Keratinocyte (primary cell): Measurements from ENCODE around the gene RYR1. TPM values are rescaled to one million over a fixed set of nuclear protein-coding genes. Genes with fewer than 3 reads are reported as not detected.

Source experiments
- DNase-seq: peaks from one replicate; pipeline ENCODE4 v3.0.0-alpha.2; 2011; ENCODE audit warnings: low read depth, missing footprints, low spot score
- FAIRE-seq: peaks from 2 replicates; lab custom pipeline; 2011; peaks lifted over from hg19 to GRCh38; lab: Jason Lieb, UNC
- H2AFZ ChIP-seq: 2 replicates; pipeline ENCODE4 v1.6.0; 2012; ENCODE audit warnings: low read length, control low read depth, inconsistent platforms; ENCODE audit not compliant: control insufficient read depth
- H3K27ac ChIP-seq: 2 replicates; pipeline ENCODE4 v1.5.1; 2011; ENCODE audit warnings: low read length; ENCODE audit not compliant: control insufficient read depth, insufficient read depth
- H3K27me3 ChIP-seq: 3 replicates; pipeline ENCODE4 v1.6.0; 2011; ENCODE audit warnings: low read length; ENCODE audit not compliant: control insufficient read depth, insufficient read depth; ENCODE audit errors: extremely low read depth
- H3K36me3 ChIP-seq, 2 experiments: 2 replicates in 1 of 2; 3 replicates in 1 of 2; pipeline ENCODE4 v1.5.1; 2011; ENCODE audit warnings: low read length in 2 of 2, mild to moderate bottlenecking in 1 of 2; ENCODE audit not compliant: control insufficient read depth in 2 of 2, insufficient read depth in 2 of 2; ENCODE audit errors: extremely low read depth in 1 of 2
- H3K4me1 ChIP-seq: 3 replicates; pipeline ENCODE4 v1.5.1; 2011; ENCODE audit warnings: low read length; ENCODE audit not compliant: control insufficient read depth, insufficient read depth; ENCODE audit errors: extremely low read depth
- H3K4me2 ChIP-seq: 3 replicates; pipeline ENCODE4 v1.6.0; 2011; ENCODE audit warnings: low read depth, low read length; ENCODE audit not compliant: control insufficient read depth, insufficient read depth; ENCODE audit errors: extremely low read depth
- H3K4me3 ChIP-seq, 3 experiments: fragments of 200-600 bp in 1 of 3; sonication (generic) in 1 of 3; 2 replicates in 2 of 3; 3 replicates in 1 of 3; pipeline ENCODE4 v1.5.1; 2011 to 2016; ENCODE audit warnings: low read length in 3 of 3, mild to moderate bottlenecking in 3 of 3, control low read depth in 2 of 3, inconsistent platforms in 1 of 3, low read depth in 1 of 3, mixed read lengths in 1 of 3, mixed run types in 1 of 3, moderate library complexity in 1 of 3; ENCODE audit not compliant: control insufficient read depth in 2 of 3, insufficient read depth in 2 of 3; ENCODE audit errors: extremely low read depth in 1 of 3
- H3K79me2 ChIP-seq: 2 replicates; pipeline ENCODE4 v1.6.0; 2012; ENCODE audit warnings: low read length; ENCODE audit not compliant: control insufficient read depth, insufficient read depth
- H3K9ac ChIP-seq: 3 replicates; pipeline ENCODE4 v1.6.0; 2011; ENCODE audit warnings: low read length; ENCODE audit not compliant: control insufficient read depth, insufficient read depth; ENCODE audit errors: extremely low read depth
- H3K9me1 ChIP-seq: 3 replicates; pipeline ENCODE4 v1.6.0; 2011; ENCODE audit warnings: low read length; ENCODE audit not compliant: control insufficient read depth, insufficient read depth; ENCODE audit errors: extremely low read depth
- H3K9me3 ChIP-seq: 2 replicates; pipeline ENCODE4 v1.5.1; 2012; ENCODE audit warnings: low read depth, low read length; ENCODE audit not compliant: control insufficient read depth
- H4K20me1 ChIP-seq: 3 replicates; pipeline ENCODE4 v1.6.0; 2011; ENCODE audit warnings: low read length; ENCODE audit not compliant: control insufficient read depth, insufficient read depth; ENCODE audit errors: extremely low read depth
- EZH2 ChIP-seq: IDR thresholded peaks from one replicate; pipeline ENCODE4 v1.6.1; 2012; ENCODE audit warnings: inconsistent platforms, mild to moderate bottlenecking, low read length, moderate library complexity
- dilution Hi-C: fragments of 300-500 bp; cut with MboI; formaldehyde crosslinking; loops from one replicate; pipeline ENCODE4 v1.7.0; 2020; ENCODE audit warnings: low sequenced_read_pairs; ENCODE audit not compliant: extremely low pct_ligation_motif_present
- polyA plus RNA-seq, 5 experiments: library from polyadenylated mRNA; depleted of rRNA in 3 of 5; stranded (reverse) in 3 of 5; stranded (forward) in 1 of 5; unstranded in 1 of 5; fragments of >200 nt; gene quantifications; 1 replicate in 1 of 5; 2 replicates in 3 of 5; 3 replicates in 1 of 5; pipeline versions ENCODE4 v1.2.1 to v1.2.3, GENCODE V29; 2011 to 2012; ENCODE audit warnings: missing spikeins in 2 of 5, low read depth in 1 of 5, low replicate concordance in 1 of 5
- TF ChIP-seq, protein P1 (sequence below), 3 experiments: IDR thresholded peaks in 1 of 3; conservative IDR thresholded peaks in 1 of 3; optimal IDR thresholded peaks in 1 of 3; 2 replicates in 2 of 3; 3 replicates in 1 of 3; pipeline versions ENCODE3 to v1.5.1; 2011; ENCODE audit warnings: low read length in 3 of 3, mild to moderate bottlenecking in 3 of 3, moderate library complexity in 2 of 3, control low read depth in 1 of 3, inconsistent platforms in 1 of 3; ENCODE audit not compliant: insufficient read depth in 2 of 3; ENCODE audit errors: extremely low read depth in 1 of 3

Gene RYR1
- polyA plus RNA-seq, 1 donor (not counting 4 experiments of a cell fraction or from before 2014, with no cell fraction given): 0.41 TPM

DNA sequence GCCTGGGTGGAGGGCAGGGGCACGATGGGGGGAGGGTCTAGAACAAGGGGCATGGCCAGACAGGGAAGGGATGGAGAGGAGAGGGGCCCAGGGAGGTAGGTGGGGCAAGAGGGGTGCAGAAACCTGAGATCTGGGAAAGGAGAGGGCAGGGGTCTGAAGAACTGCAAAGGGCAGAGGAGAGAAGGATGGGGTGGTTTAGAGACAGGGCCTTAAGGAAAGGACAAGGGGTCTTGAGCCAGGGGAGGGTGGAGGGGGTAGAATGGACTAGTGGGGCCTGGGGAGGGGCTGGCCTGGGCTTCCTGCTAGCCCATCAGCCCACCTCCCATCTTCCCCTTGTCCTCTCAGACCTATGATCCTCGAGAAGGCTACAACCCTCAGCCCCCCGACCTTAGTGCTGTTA, 72.5 kb downstream of the RYR1 start:
- H4K20me1 ChIP-seq: no peaks in the 10 kb centered on the region
- TF ChIP-seq EZH2: no peak
- TF ChIP-seq, protein P1, sequence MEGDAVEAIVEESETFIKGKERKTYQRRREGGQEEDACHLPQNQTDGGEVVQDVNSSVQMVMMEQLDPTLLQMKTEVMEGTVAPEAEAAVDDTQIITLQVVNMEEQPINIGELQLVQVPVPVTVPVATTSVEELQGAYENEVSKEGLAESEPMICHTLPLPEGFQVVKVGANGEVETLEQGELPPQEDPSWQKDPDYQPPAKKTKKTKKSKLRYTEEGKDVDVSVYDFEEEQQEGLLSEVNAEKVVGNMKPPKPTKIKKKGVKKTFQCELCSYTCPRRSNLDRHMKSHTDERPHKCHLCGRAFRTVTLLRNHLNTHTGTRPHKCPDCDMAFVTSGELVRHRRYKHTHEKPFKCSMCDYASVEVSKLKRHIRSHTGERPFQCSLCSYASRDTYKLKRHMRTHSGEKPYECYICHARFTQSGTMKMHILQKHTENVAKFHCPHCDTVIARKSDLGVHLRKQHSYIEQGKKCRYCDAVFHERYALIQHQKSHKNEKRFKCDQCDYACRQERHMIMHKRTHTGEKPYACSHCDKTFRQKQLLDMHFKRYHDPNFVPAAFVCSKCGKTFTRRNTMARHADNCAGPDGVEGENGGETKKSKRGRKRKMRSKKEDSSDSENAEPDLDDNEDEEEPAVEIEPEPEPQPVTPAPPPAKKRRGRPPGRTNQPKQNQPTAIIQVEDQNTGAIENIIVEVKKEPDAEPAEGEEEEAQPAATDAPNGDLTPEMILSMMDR (optimal IDR thresholded peaks at IDR 0.05 in 1 of 3, IDR thresholded peaks at IDR 0.05 in 1 of 3, conservative IDR thresholded peaks at IDR 0.05 in 1 of 3; ENCODE audit: extremely low read depth in 1 of 3, insufficient read depth in 2 of 3, low read length in 3 of 3): no peak
- no peaks in the 10 kb centered on the region for H3K9me1 ChIP-seq
- H3K9me3 ChIP-seq: no peaks in the 10 kb centered on the region
- H3K27ac ChIP-seq: no peak overlapping the region
- H3K4me2 ChIP-seq: no peak overlapping the region
- dilution Hi-C loops: no loop called here
- no peaks in the 10 kb centered on the region for H3K27me3 ChIP-seq
- H2AFZ ChIP-seq: no peak overlapping the region
- no peak overlapping the region for H3K4me3 ChIP-seq
- FAIRE-seq: no peak
- H3K36me3 ChIP-seq: no peaks in the 10 kb centered on the region
- H3K9ac ChIP-seq: no peak overlapping the region
- H3K4me1 ChIP-seq: no peaks in the 10 kb centered on the region
- no peaks in the 10 kb centered on the region for H3K79me2 ChIP-seq
- no peak for DNase-seq

DNA sequence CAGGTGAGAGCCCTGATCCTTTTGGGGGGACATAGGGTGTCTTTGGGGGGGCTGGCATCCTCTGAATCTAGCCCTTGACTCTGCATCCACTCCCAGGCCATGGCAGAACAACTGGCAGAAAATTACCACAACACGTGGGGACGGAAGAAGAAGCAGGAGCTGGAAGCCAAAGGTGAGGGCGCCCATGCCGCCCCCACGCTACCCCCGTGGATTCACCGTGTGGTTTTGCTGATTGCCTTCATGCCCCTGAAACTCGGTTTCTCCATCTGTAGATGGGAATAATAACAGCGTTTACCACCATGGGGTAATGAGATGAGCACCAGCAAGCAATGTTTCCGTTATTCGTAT, 72.9 kb downstream of the RYR1 start:
- no peaks in the 10 kb centered on the region for H3K27me3 ChIP-seq
- H3K9ac ChIP-seq: no peak overlapping the region
- no peaks in the 10 kb centered on the region for H3K9me3 ChIP-seq
- DNase-seq (no peak), FAIRE-seq (no peak)
- dilution Hi-C loops: no loop called here
- TF ChIP-seq, protein P1 (optimal IDR thresholded peaks at IDR 0.05 in 1 of 3, IDR thresholded peaks at IDR 0.05 in 1 of 3, conservative IDR thresholded peaks at IDR 0.05 in 1 of 3; ENCODE audit: extremely low read depth in 1 of 3, insufficient read depth in 2 of 3, low read length in 3 of 3): no peak
- no peak for TF ChIP-seq EZH2
- no peaks in the 10 kb centered on the region for H4K20me1 ChIP-seq
- no peaks in the 10 kb centered on the region for H3K4me1 ChIP-seq
- no peak overlapping the region for H3K4me3 ChIP-seq
- no peaks in the 10 kb centered on the region for H3K79me2 ChIP-seq
- no peaks in the 10 kb centered on the region for H3K9me1 ChIP-seq
- no peak overlapping the region for H3K4me2 ChIP-seq
- no peak overlapping the region for H3K27ac ChIP-seq
- H2AFZ ChIP-seq: no peak overlapping the region
- no peaks in the 10 kb centered on the region for H3K36me3 ChIP-seq
